Activated CD4-positive, alpha-beta T cell treated with anti-CD3 and anti-CD28 coated beads for 1 hour (primary cell): Measurements from ENCODE around the gene CARD9.

ENCODE experiments used
- DNase-seq: peaks from one replicate; pipeline ENCODE4 v3.0.0-alpha.2; 2020

Gene CARD9

GRCh38 chr9:136318776-136319241 is 54.7 kb downstream of the CARD9 start:
- no peak for DNase-seq

GRCh38 chr9:136318111-136318775 is 55.2 kb downstream of the CARD9 start:
- no peak for DNase-seq

- DNase-seq: no peak
Measured at GRCh38 chr9:136317695-136318094, 55.8 kb downstream of the CARD9 start.

- DNase-seq: no peak
Measured at GRCh38 chr9:136316896-136317676, 56.4 kb downstream of the CARD9 start.

GRCh38 chr9:136316271-136316751 is 57.2 kb downstream of the CARD9 start:
- DNase-seq: no peak

GRCh38 chr9:136314944-136315343 is 58.5 kb downstream of the CARD9 start:
- DNase-seq: no peak

GRCh38 chr9:136314056-136314416 is 59.4 kb downstream of the CARD9 start:
- DNase-seq: no peak
